ENCODE measurements around the gene SF3B6.
"Not testable (repeated sequence)": the region's sequence is repeated elsewhere in the genome, so short reads cannot be mapped to it uniquely, and the experiment has no call there.

Gene SF3B6

GRCh38 chr2:24052951-24053350, 23.2 kb downstream of the SF3B6 start:
- CTCF ChIA-PET = interaction anchor here (1.5 kb wide), 1 partner anchor 32 kb away, joined by 3 read pairs; the partner anchor contains the start of gene TP53I3
- no peak overlapping the region for H3K4me3 Mint-ChIP-seq
- H3K27ac Mint-ChIP-seq = no peak overlapping the region
- peaks cover under 1% of the 10 kb centered on the region for H3K27me3 Mint-ChIP-seq
- DNase-seq = no peak
- H3K4me1 Mint-ChIP-seq = peaks cover 7% of the 10 kb centered on the region
- H3K36me3 Mint-ChIP-seq = no peaks in the 10 kb centered on the region
- no peaks in the 10 kb centered on the region for H3K9me3 Mint-ChIP-seq

- Mint-ChIP-seq H3K9me3 (no peaks in the 10 kb centered on the region), H3K4me3 (no peak overlapping the region), H3K36me3 (peaks cover 2% of the 10 kb centered on the region), H3K27me3 (peaks cover 11% of the 10 kb centered on the region), H3K4me1 (peaks cover 18% of the 10 kb centered on the region), H3K27ac (no peak overlapping the region)
- CTCF ChIA-PET = interaction anchor here (0.9 to 1.4 kb wide), 3 partner anchors 9 to 32 kb away, joined by 3 to 5 read pairs (median 3); partner anchors contain the start of gene TP53I3
- DNase-seq = no peak
These were observed 24.3 kb downstream of the SF3B6 start for GRCh38 chr2:24051833-24052232.

- CTCF ChIA-PET = interaction anchor here (1.2 to 1.4 kb wide), 2 partner anchors 34 to 230 kb away, joined by 3 to 5 read pairs; partner anchors contain the start of gene TP53I3
- H3K9me3 Mint-ChIP-seq = no peaks in the 10 kb centered on the region
- H3K4me1 Mint-ChIP-seq = peaks cover 30% of the 10 kb centered on the region
- H3K36me3 Mint-ChIP-seq = peaks cover 2% of the 10 kb centered on the region
- DNase-seq = peak; percentile 48
- H3K27me3 Mint-ChIP-seq = peaks cover 11% of the 10 kb centered on the region
- no peak overlapping the region for H3K27ac Mint-ChIP-seq
- H3K4me3 Mint-ChIP-seq = no peak overlapping the region
These were observed 25.8 kb downstream of the SF3B6 start for GRCh38 chr2:24050041-24050979.

- H3K27ac Mint-ChIP-seq = no peak within 1 kb of the TSS
- DNase-seq = peak; percentile 74
- peaks cover 35% of the 10 kb centered on the region for H3K4me1 Mint-ChIP-seq
- H3K9me3 Mint-ChIP-seq = no peaks in the 10 kb centered on the region
- no peak within 1 kb of the TSS for H3K4me3 Mint-ChIP-seq
- H3K36me3 Mint-ChIP-seq = peaks cover 2% of the 10 kb centered on the region
- H3K27me3 Mint-ChIP-seq = peaks cover 11% of the 10 kb centered on the region
- CTCF ChIA-PET = interaction anchor here (0.9 to 1.2 kb wide), 2 partner anchors 225 to 229 kb away, joined by 3 read pairs; no protein-coding TSS in a partner anchor
These were observed 26.6 kb downstream of the SF3B6 start, which contains the start of gene FKBP1B for GRCh38 chr2:24049485-24050021. Gene FKBP1B, plus strand, starts transcription at chr2:24049741. Its CDS starts 109 bp downstream, at chr2:24049850.

GRCh38 chr2:24048769-24049484, 27.2 kb downstream of the SF3B6 start:
- CTCF ChIA-PET = interaction anchor here (0.9 kb wide), 1 partner anchor 224 kb away, joined by 3 read pairs; no protein-coding TSS in a partner anchor
- no peak for DNase-seq
- peaks cover 11% of the 10 kb centered on the region for H3K27me3 Mint-ChIP-seq

GRCh38 chr2:24047703-24048033, 28.5 kb downstream of the SF3B6 start:
- Mint-ChIP-seq H3K36me3 (peaks cover 2% of the 10 kb centered on the region), H3K4me3 (peak overlapping the region; percentile 96), H3K27ac (peak overlapping the region; percentile 85), H3K27me3 (peaks cover 11% of the 10 kb centered on the region), H3K4me1 (peaks cover 36% of the 10 kb centered on the region), H3K9me3 (no peaks in the 10 kb centered on the region)
- DNase-seq = no peak
- CTCF ChIA-PET = interaction anchor here (0.7 to 1.2 kb wide), 4 partner anchors 19 to 223 kb away, joined by 3 to 4 read pairs (median 4); partner anchors contain the start of gene TP53I3

More at GRCh38 chr2:24048769-24049484, 27.2 kb downstream of the SF3B6 start:
- Mint-ChIP-seq H3K4me3 (no peak overlapping the region), H3K27ac (no peak overlapping the region), H3K4me1 (peaks cover 35% of the 10 kb centered on the region), H3K36me3 (peaks cover 2% of the 10 kb centered on the region), H3K9me3 (no peaks in the 10 kb centered on the region)

GRCh38 chr2:24046930-24047702, 29.0 kb downstream of the SF3B6 start, which contains the start of gene WDCP:
Gene WDCP, minus strand, starts transcription at chr2:24047391. Its CDS starts 7,897 bp downstream, at chr2:24039494.
- H3K4me1 Mint-ChIP-seq = peaks cover 36% of the 10 kb centered on the region
- H3K9me3 Mint-ChIP-seq = no peaks in the 10 kb centered on the region
- H3K27me3 Mint-ChIP-seq = peaks cover 11% of the 10 kb centered on the region
- peaks cover 2% of the 10 kb centered on the region for H3K36me3 Mint-ChIP-seq
- peak; percentile 97 for DNase-seq
- CTCF ChIA-PET = interaction anchor here (0.7 to 1.2 kb wide), 3 partner anchors 19 to 222 kb away, joined by 3 to 4 read pairs (median 4); partner anchors contain the start of gene TP53I3
- peak within 1 kb of the TSS; percentile 85 for H3K27ac Mint-ChIP-seq
- peak within 1 kb of the TSS; percentile 96 for H3K4me3 Mint-ChIP-seq

GRCh38 chr2:24046599-24046929, 29.6 kb downstream of the SF3B6 start:
- Mint-ChIP-seq H3K36me3 (peaks cover 2% of the 10 kb centered on the region), H3K27me3 (peaks cover 11% of the 10 kb centered on the region), H3K4me3 (peak overlapping the region; percentile 96), H3K4me1 (peaks cover 36% of the 10 kb centered on the region), H3K9me3 (no peaks in the 10 kb centered on the region), H3K27ac (no peak overlapping the region)
- no peak for DNase-seq
- CTCF ChIA-PET = no interaction called here

- no peaks in the 10 kb centered on the region for H3K9me3 Mint-ChIP-seq
- H3K27me3 Mint-ChIP-seq = peaks cover 11% of the 10 kb centered on the region
- DNase-seq = no peak
- CTCF ChIA-PET = no interaction called here
- H3K4me1 Mint-ChIP-seq = peaks cover 36% of the 10 kb centered on the region
- H3K27ac Mint-ChIP-seq = no peak overlapping the region
- peak overlapping the region; percentile 96 for H3K4me3 Mint-ChIP-seq
- H3K36me3 Mint-ChIP-seq = peaks cover 2% of the 10 kb centered on the region
These were observed 30.3 kb downstream of the SF3B6 start for GRCh38 chr2:24045511-24046508.

GRCh38 chr2:24043133-24043532, 33.0 kb downstream of the SF3B6 start:
- H3K4me1 Mint-ChIP-seq = peaks cover 29% of the 10 kb centered on the region
- H3K4me3 Mint-ChIP-seq, H3K27ac Mint-ChIP-seq, CTCF ChIA-PET, DNase-seq, H3K9me3 Mint-ChIP-seq: not testable (repeated sequence)
- peaks cover 11% of the 10 kb centered on the region for H3K27me3 Mint-ChIP-seq
- peaks cover 14% of the 10 kb centered on the region for H3K36me3 Mint-ChIP-seq

- Mint-ChIP-seq H3K4me3 (no peak overlapping the region), H3K9me3 (no peaks in the 10 kb centered on the region), H3K27me3 (no peaks in the 10 kb centered on the region), H3K27ac (no peak overlapping the region), H3K4me1 (peaks cover 14% of the 10 kb centered on the region), H3K36me3 (peaks cover 26% of the 10 kb centered on the region)
- DNase-seq = no peak
- CTCF ChIA-PET = no interaction called here
These were observed 35.6 kb downstream of the SF3B6 start for GRCh38 chr2:24040511-24040910.

- Mint-ChIP-seq H3K27ac (no peak overlapping the region), H3K4me3 (no peak overlapping the region), H3K36me3 (peaks cover 27% of the 10 kb centered on the region), H3K27me3 (no peaks in the 10 kb centered on the region), H3K9me3 (no peaks in the 10 kb centered on the region), H3K4me1 (peaks cover 10% of the 10 kb centered on the region)
- CTCF ChIA-PET = no interaction called here
- no peak for DNase-seq
These were observed 37.2 kb downstream of the SF3B6 start for GRCh38 chr2:24038786-24039499.

Data from activated naive CD4-positive, alpha-beta T cell treated with anti-CD3 and anti-CD28 coated beads, Interleukin-2, amount 10 ng/mL, durations not matched to agents 7 days and 5 days (primary cell).